ENCODE results near the gene CETP. TPM values are rescaled to one million over a fixed set of nuclear protein-coding genes. Genes with fewer than 3 reads are reported as not detected.

Gene CETP
- total RNA-seq, 1 experiment from 2014 or later: not detected

DNA sequence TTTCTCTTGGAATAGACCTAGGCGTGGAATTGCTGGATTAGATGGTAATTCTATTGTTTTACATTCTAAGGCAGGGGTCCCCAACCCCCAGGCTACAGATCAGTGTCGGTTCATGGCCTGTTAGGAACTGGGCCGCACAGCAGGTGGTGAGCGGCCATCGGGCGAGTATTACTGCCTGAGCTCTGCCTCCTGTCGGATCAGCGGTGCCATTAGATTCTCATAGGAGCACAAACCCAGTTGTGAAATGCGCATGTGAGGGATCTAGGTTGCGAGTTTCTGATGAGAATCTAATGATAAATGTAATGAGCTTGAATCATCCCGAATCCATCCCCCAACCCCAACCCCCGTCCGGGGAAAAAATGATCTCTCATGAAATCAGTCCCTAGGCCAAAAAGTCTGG, 50.6 kb downstream of the CETP start:
- TF ChIP-seq, protein P1, sequence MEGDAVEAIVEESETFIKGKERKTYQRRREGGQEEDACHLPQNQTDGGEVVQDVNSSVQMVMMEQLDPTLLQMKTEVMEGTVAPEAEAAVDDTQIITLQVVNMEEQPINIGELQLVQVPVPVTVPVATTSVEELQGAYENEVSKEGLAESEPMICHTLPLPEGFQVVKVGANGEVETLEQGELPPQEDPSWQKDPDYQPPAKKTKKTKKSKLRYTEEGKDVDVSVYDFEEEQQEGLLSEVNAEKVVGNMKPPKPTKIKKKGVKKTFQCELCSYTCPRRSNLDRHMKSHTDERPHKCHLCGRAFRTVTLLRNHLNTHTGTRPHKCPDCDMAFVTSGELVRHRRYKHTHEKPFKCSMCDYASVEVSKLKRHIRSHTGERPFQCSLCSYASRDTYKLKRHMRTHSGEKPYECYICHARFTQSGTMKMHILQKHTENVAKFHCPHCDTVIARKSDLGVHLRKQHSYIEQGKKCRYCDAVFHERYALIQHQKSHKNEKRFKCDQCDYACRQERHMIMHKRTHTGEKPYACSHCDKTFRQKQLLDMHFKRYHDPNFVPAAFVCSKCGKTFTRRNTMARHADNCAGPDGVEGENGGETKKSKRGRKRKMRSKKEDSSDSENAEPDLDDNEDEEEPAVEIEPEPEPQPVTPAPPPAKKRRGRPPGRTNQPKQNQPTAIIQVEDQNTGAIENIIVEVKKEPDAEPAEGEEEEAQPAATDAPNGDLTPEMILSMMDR (conservative IDR thresholded peaks at IDR 0.05; ENCODE audit: low read depth, low read length): no peak
- no peak for TF ChIP-seq EZH2phosphoT487 (IDR thresholded peaks at IDR 0.05; ENCODE audit: borderline replicate concordance, low read length)
- no peak for TF ChIP-seq EZH2 (IDR thresholded peaks at IDR 0.05; ENCODE audit: low read length, unreplicated experiment)
- Histone ChIP-seq H3K4me2 (ENCODE audit: low read length) (no peak overlapping the region), H3K4me1 (ENCODE audit: insufficient read depth, low read length) (no peaks in the 10 kb centered on the region; the same call in 1 of the 2 replicates), H3K9me3 (ENCODE audit: low read length) (no peaks in the 10 kb centered on the region), H3K79me2 (ENCODE audit: low read length) (no peaks in the 10 kb centered on the region), H4K20me1 (ENCODE audit: low read length) (no peaks in the 10 kb centered on the region), H3K9ac (ENCODE audit: low read length) (no peak overlapping the region), H2AFZ (ENCODE audit: low read length) (no peak overlapping the region), H3K27me3 (ENCODE audit: low read length) (no peaks in the 10 kb centered on the region), H3K9me2 (replicated peaks; ENCODE audit: low read length) (no peaks in the 10 kb centered on the region), H3K36me3 (ENCODE audit: low read depth, low read length) (no peaks in the 10 kb centered on the region), H3K4me3 (ENCODE audit: low read length) (no peak overlapping the region), H3F3A (ENCODE audit: low read length, unreplicated experiment) (no peaks in the 10 kb centered on the region), H3K27ac (ENCODE audit: low read length) (no peak overlapping the region)
- no TSS peak for BruUV-seq (replicated peaks)
- ATAC-seq (no peak), DNase-seq (no peak)
- CTCF ChIA-PET: no interaction called here
- intact Hi-C loops (cut with micrococcal nuclease): no loop called here
- POLR2A ChIA-PET (ENCODE audit: unreplicated experiment): interaction anchor here (0.6 kb wide), 1 partner anchor 54 kb away, joined by 3 read pairs; no protein-coding TSS in a partner anchor

DNA sequence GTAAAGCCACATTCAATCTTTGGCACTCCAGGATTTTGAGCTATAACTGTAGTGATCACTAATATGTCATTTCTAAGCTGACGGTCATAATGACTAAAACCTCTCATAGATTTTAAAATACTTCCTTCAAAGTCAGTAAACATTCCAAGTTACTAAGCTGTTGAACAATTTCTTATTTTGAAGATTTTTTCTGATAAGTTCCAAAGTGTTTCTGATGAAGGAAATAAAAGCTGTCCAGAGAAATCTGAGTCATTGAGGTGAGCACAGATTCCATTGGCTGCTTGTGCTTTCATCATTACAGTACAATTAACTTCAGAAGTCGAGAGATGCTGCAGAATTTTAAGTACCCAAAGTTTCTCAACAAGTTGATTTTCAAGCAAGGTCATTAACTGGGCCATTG, 51.5 kb downstream of the CETP start:
- BruUV-seq (replicated peaks): no TSS peak
- intact Hi-C loops (cut with micrococcal nuclease): no loop called here

DNA sequence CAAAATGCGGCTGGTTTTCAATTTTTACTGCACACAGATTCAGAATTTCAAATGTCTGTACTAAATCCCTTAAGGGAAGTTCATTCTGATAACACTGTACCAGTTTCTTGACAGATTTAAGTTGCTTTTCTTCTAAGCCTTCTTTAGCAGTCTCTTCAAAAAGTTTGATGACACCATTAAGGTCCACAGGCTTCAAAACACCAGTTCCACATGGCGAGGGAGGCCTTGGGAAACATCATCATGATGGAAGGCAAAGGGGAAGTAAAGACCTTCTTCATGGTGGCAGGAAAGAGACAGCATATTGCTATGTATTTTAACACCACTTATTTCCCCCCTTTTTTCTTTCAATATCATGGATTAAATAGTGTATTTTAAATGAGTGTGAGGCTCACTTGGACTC, 52.2 kb downstream of the CETP start:
- POLR2A ChIA-PET (ENCODE audit: unreplicated experiment): no interaction called here
- no peaks in the 10 kb centered on the region; the same call in 1 of the 2 replicates for H3K4me1 ChIP-seq (ENCODE audit: insufficient read depth, low read length)
- H3K9ac ChIP-seq (ENCODE audit: low read length): no peak overlapping the region
- TF ChIP-seq EZH2phosphoT487 (IDR thresholded peaks at IDR 0.05; ENCODE audit: borderline replicate concordance, low read length) (no peak), EZH2 (IDR thresholded peaks at IDR 0.05; ENCODE audit: low read length, unreplicated experiment) (no peak)
- H3K27me3 ChIP-seq (ENCODE audit: low read length): no peaks in the 10 kb centered on the region
- no peaks in the 10 kb centered on the region for H3K79me2 ChIP-seq (ENCODE audit: low read length)
- DNase-seq (no peak), ATAC-seq (no peak)
- no peaks in the 10 kb centered on the region for H3K9me3 ChIP-seq (ENCODE audit: low read length)
- BruUV-seq (replicated peaks): no TSS peak
- H3K4me3 ChIP-seq (ENCODE audit: low read length): no peak overlapping the region
- CTCF ChIA-PET: no interaction called here
- H3K9me2 ChIP-seq (replicated peaks; ENCODE audit: low read length): no peaks in the 10 kb centered on the region
- intact Hi-C loops (cut with micrococcal nuclease): no loop called here
- no peak overlapping the region for H3K4me2 ChIP-seq (ENCODE audit: low read length)
- H4K20me1 ChIP-seq (ENCODE audit: low read length): no peaks in the 10 kb centered on the region
- no peaks in the 10 kb centered on the region for H3K36me3 ChIP-seq (ENCODE audit: low read depth, low read length)
- H2AFZ ChIP-seq (ENCODE audit: low read length): no peak overlapping the region
- no peak overlapping the region for H3K27ac ChIP-seq (ENCODE audit: low read length)
- H3F3A ChIP-seq (ENCODE audit: low read length, unreplicated experiment): no peaks in the 10 kb centered on the region

More for the DNA sequence above, 51.5 kb downstream of the CETP start:
- no peak overlapping the region for H3K27ac ChIP-seq (ENCODE audit: low read length)
- no peaks in the 10 kb centered on the region for H3K9me3 ChIP-seq (ENCODE audit: low read length)
- POLR2A ChIA-PET (ENCODE audit: unreplicated experiment): no interaction called here
- H2AFZ ChIP-seq (ENCODE audit: low read length): no peak overlapping the region
- H3K27me3 ChIP-seq (ENCODE audit: low read length): no peaks in the 10 kb centered on the region
- H4K20me1 ChIP-seq (ENCODE audit: low read length): no peaks in the 10 kb centered on the region
- H3K9ac ChIP-seq (ENCODE audit: low read length): no peak overlapping the region
- no peaks in the 10 kb centered on the region for H3K36me3 ChIP-seq (ENCODE audit: low read depth, low read length)
- no peaks in the 10 kb centered on the region for H3F3A ChIP-seq (ENCODE audit: low read length, unreplicated experiment)
- no peaks in the 10 kb centered on the region; the same call in 1 of the 2 replicates for H3K4me1 ChIP-seq (ENCODE audit: insufficient read depth, low read length)
- CTCF ChIA-PET: no interaction called here
- H3K79me2 ChIP-seq (ENCODE audit: low read length): no peaks in the 10 kb centered on the region
- ATAC-seq (no peak), DNase-seq (peak; percentile 42)
- no peak for TF ChIP-seq EZH2 (IDR thresholded peaks at IDR 0.05; ENCODE audit: low read length, unreplicated experiment)
- TF ChIP-seq, protein P1 (conservative IDR thresholded peaks at IDR 0.05; ENCODE audit: low read depth, low read length): no peak
- no peak for TF ChIP-seq EZH2phosphoT487 (IDR thresholded peaks at IDR 0.05; ENCODE audit: borderline replicate concordance, low read length)
- no peak overlapping the region for H3K4me3 ChIP-seq (ENCODE audit: low read length)
- no peaks in the 10 kb centered on the region for H3K9me2 ChIP-seq (replicated peaks; ENCODE audit: low read length)
- no peak overlapping the region for H3K4me2 ChIP-seq (ENCODE audit: low read length)

All from PC-3 (cell line).